ENCODE data around the gene PKNOX1.
"Not testable (repeated sequence)": the region's sequence is repeated elsewhere in the genome, so short reads cannot be mapped to it uniquely, and the experiment has no call there.

The PKNOX1 gene

DNA sequence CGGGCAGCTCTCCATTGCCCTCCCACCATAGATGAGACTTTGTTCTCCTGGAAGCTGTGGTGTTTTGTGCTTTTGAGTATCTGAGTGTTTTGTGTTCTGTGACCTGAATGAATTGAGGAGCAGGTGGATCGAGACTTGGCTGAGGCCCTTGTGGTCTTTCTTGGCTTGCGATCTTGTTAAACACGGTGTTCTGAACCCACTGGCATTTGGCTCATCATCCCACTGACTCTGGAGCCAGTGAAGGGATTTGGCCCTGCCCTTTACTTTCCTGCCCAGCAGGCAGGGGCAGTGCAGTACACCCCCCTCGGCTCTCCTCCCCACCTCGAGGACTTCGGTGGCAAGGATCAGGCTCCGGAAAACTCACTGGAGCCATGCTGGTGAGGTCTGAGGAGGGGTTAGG, 30.6 kb downstream of the PKNOX1 start:
- no peak overlapping the region for H3K4me3 ChIP-seq (ENCODE audit: low read length)
- no peak for DNase-seq (ENCODE audit: low read depth)
- TF ChIP-seq, protein P1, sequence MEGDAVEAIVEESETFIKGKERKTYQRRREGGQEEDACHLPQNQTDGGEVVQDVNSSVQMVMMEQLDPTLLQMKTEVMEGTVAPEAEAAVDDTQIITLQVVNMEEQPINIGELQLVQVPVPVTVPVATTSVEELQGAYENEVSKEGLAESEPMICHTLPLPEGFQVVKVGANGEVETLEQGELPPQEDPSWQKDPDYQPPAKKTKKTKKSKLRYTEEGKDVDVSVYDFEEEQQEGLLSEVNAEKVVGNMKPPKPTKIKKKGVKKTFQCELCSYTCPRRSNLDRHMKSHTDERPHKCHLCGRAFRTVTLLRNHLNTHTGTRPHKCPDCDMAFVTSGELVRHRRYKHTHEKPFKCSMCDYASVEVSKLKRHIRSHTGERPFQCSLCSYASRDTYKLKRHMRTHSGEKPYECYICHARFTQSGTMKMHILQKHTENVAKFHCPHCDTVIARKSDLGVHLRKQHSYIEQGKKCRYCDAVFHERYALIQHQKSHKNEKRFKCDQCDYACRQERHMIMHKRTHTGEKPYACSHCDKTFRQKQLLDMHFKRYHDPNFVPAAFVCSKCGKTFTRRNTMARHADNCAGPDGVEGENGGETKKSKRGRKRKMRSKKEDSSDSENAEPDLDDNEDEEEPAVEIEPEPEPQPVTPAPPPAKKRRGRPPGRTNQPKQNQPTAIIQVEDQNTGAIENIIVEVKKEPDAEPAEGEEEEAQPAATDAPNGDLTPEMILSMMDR (conservative IDR thresholded peaks at IDR 0.05; ENCODE audit: low read depth, low read length), result no peak

DNA sequence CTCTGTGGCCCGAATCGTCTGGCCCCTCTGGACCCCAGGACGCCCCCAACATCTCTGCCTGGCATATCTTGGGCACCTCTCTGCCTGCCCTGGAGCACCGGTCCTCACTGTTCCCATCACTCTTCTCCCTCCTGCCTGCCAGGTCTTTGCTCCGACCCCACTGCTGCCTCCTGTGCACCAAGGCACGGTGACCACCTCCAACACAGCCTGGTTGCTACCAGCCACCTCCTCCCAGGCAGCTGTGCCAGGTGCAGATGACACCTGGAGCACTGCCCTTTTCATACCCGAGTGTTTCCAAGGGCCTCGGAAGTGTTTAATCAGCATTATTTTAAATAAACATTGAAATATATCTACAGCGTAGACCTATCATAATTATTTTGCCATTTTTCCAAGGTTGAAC, 31.3 kb downstream of the PKNOX1 start:
- no peak for DNase-seq (ENCODE audit: low read depth)
- no peak overlapping the region for H3K4me3 ChIP-seq (ENCODE audit: low read length)
- TF ChIP-seq, protein P1 (conservative IDR thresholded peaks at IDR 0.05; ENCODE audit: low read depth, low read length), result no peak

DNA sequence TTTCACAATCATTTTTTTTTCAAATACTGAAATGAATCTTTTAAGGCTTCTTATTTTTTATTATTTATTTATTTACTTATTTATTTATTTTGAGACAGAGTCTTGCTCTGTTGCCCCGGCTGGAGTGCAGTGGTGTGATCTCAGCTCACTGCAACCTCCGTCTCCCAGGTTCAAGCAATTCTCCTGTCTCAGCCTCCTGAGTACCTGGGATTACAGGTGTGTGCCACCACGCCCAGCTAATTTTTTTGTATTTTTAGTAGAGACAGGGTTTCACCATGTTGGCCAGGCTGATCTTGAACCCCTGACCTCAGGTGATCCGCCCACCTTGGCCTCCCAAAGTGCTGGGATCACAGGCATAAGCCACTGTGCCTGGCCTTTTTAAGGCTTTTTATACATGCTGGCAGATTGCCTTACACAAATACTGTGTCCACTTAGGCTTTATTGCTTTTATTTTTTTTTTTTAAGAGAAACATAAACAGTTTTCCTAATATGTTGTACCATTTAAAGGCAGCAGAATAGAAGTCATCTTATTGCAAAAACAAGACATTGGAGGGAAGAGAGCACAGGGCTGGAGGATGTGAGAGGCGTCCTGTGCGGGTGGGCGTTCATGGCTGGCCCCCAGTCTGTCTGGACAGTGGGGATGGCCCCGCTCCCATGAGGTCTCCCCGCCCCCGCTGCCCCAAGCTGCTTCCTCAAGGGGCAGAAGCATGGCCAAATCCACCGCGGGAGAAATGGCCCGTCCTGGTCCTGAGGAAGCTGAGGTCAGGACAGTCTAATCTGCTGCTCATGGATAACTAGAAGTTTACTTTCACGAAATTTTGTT, 31.9 kb downstream of the PKNOX1 start:
- H3K4me3 ChIP-seq (ENCODE audit: low read length); DNase-seq (ENCODE audit: low read depth): not testable (repeated sequence)

DNA sequence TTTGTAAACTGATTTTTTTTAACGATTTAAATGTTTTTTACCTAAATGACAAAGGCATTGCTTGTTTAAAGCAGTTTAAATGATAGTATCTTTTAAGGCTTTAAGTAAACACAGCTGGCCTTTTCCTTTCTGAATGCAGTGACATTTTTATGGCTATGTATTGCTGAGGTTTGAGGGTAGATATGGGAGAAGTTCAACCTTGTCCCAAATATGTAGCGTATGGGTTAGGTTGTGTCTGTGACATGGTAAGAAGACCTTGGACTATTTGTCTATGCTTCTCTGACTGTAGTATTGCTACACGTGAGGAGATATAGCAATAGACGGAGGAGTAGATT, 32.5 kb downstream of the PKNOX1 start:
- TF ChIP-seq, protein P1 (conservative IDR thresholded peaks at IDR 0.05; ENCODE audit: low read depth, low read length), result no peak
- H3K4me3 ChIP-seq (ENCODE audit: low read length), result no peak overlapping the region
- DNase-seq (ENCODE audit: low read depth), result no peak

DNA sequence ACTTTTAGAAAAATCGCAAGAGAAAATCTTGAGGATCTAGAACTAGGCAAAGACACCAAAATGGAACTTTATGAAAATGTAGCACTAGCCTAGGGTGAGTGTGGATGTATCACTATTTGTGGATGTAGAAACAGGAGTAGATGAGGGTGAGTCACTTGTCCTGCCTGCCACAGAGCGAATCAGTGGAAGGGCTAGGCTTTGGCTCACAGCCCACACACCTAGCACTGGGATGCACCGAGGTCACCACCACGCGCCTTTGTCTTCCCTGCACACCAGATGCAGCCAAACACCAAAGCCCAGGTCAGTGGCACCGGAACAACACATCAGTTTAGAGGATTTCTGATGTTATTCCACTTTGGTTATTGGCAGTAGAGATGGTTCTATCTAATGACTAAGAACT, 38.2 kb downstream of the PKNOX1 start:
- no peak overlapping the region for H3K4me3 ChIP-seq (ENCODE audit: low read length)
- DNase-seq (ENCODE audit: low read depth), result no peak
- TF ChIP-seq, protein P1 (conservative IDR thresholded peaks at IDR 0.05; ENCODE audit: low read depth, low read length), result no peak

DNA sequence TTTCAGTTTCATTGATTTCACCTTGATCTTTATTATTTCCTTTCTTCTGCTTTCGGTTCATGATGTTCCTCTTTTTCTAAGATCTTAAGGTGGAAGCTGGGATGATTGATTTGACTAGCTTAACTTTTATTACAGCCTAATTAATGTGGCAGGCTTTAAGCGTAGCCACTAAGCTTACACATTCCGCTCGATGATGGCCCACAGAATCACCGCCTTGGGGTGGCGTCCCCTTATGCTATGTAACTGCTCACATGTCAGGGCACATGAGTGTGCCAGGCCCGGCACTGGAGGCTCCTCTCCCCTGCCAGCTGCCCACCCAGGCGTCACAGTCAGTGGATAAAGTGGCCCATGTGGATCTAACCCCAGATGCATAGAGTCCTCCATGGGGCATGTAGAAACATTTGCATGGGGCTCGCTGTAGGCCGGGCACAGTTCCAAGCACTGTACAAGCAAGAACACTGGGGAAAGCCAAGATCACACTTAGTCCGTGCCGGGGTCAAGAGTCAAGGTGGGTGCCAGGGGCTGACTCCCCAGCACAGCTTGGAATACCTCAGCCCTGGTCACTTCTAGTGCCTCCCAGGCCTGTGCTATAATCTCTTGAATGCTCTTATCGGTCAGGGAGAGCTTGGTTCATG, 41.7 kb downstream of the PKNOX1 start:
- H3K4me3 ChIP-seq (ENCODE audit: low read length), result no peak overlapping the region
- DNase-seq (ENCODE audit: low read depth), result no peak
- TF ChIP-seq, protein P1 (conservative IDR thresholded peaks at IDR 0.05; ENCODE audit: low read depth, low read length), result no peak

DNA sequence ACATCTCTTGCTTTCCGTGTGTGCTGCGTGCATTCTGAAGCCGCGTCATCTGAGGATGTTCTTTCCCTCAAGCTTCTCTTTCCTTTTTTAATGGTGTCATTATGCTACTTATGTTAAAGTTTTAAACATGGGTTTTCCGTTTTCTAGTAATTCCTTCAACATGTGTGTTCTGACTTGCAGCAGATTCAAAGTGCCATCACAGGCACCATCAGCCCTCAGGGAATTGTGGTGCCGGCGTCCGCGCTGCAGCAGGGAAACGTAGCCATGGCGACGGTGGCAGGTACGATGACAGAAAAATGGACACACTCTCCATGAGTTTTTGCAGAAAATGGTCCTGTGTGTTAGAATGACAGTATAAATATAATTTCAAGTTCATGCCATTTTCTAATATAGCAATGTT, 42.4 kb downstream of the PKNOX1 start:
- no peak overlapping the region for H3K4me3 ChIP-seq (ENCODE audit: low read length)
- TF ChIP-seq, protein P1 (conservative IDR thresholded peaks at IDR 0.05; ENCODE audit: low read depth, low read length), result no peak
- no peak for DNase-seq (ENCODE audit: low read depth)
